Measurements from ENCODE around the gene SRGAP1. TPM values are rescaled to one million over a fixed set of nuclear protein-coding genes. Genes with fewer than 3 reads are reported as not detected.

SRGAP1 gene
- total and polyA plus RNA-seq, 2 of the 8 experiments (the other 6 are each of a cell fraction or from before 2014, with no cell fraction given), result 3.2 to 7.3 TPM

DNA sequence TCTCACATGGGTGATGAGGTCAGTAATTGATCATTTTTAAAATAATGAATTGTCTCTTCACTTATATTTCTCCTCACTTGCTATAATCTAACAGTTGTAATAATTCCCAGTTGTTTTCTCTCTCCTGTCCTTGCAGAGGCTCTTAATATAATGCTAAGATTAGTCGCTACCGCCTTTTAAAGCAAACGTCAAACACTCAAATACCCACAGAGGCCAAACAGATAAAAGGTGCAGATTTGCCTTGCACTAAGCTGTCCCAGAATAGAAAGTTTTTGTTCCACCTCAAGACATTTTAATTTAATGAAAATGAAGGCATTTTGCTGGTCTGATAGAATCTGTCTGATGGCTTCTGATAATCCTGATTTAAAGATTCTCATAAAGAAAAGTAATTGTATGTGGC, 218.6 kb downstream of the SRGAP1 start (continued):
- TF ChIP-seq CBX5 (IDR thresholded peaks at IDR 0.05; ENCODE audit: low read depth, low read length) (no peak), SUZ12 (IDR thresholded peaks at IDR 0.05; ENCODE audit: low read length) (no peak)
